Measurements from ENCODE around the gene SSR4.
A peak's percentile ranks its signal among the peaks of the same experiment; 100 is the strongest.
"Not testable (repeated sequence)": the region's sequence is repeated elsewhere in the genome, so short reads cannot be mapped to it uniquely, and the experiment has no call there.

The SSR4 gene

DNA sequence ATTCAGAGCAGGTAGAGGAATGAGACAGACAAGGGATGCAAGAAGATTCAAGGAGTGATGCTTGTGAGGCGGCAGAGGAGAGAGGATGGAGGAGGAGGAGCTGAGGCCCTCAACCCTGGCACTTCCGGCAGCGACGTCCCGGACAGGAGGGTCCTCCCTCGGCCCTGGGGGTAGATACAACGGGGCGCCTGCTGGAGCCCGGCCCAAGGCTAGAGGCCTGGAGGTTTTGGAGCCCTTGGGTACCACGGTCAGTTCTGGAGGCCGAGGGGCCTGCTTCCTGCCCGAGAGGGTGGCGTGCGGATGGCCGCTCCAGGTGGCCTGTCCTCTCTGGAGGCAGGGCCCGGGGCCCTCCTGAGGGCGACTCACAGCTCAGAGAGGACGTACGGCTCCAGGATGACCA lies 13.5 kb downstream of the SSR4 start:
- no peak for DNase-seq

DNA sequence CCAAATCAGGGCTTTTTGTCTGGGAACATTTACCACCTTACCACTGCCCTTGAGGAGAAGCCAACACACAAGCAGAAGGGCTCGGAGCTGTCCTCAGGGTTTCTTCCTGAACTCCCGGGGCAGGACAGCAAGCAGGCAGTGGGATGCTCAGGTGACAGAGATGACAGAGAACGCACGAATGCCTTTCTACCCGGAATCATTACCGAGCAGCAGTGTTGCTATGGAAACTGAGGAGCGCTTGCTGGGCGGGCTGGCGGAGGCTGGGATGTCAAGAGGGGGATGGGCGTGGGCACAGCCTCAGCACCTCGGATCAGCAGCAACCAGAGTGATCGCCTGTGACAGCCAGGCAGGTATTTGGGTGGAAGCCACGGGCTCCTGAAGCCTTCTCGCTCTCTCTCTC lies 17.8 kb downstream of the SSR4 start:
- no peak for DNase-seq

DNA sequence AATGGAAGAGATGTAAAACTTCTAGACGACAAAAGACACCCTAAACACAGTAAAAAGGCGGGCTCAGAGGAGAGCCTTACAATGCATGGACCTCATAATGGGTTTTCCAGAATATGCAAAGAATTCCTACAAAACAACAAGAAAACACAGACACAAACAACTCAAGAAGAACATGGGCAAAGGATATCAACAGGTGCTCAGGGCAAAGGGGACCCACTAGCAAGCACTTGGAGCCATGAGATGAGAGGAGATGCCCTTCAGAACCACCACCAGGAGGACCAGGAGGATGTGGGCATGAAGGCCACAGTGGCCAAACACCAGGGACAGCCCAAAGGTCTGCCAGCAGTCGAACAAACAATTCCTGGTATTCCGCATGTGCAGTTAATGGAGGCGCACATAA lies 18.7 kb downstream of the SSR4 start:
- no peak for DNase-seq

DNA sequence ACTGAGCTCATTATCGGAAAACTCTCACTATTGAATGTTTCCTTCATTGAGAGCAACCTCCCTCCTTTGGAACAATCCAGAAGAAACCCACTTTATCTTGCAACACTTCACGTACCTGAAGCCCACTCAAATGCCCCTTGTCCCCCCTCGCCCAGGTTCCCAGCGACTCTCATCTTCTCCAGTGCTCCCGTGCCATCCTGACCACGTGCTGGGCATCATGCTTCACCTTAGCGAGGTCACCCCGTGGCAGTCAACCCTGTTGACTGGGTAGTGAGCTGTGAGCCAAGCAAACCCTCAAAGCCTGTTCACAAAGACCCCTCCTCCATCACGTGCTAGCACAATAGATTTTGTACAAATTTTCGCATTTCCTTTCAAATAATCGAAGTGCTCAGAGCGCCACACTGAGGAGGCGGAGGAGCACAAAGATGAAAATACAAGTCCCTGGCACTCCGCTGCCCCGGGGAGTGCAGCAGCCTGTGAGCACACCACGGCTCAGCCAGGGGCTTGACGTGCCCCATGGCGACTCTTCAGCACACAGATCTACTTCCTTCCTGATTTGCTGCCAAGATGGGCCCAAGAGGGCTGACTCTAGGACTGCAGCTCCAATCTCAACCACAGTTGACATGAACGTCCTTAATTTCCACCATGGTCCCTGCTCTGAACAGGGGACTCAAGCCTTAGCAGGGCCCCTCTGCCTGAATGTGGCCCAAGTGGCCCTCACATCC lies 20.3 kb downstream of the SSR4 start:
- DNase-seq: no peak

DNA sequence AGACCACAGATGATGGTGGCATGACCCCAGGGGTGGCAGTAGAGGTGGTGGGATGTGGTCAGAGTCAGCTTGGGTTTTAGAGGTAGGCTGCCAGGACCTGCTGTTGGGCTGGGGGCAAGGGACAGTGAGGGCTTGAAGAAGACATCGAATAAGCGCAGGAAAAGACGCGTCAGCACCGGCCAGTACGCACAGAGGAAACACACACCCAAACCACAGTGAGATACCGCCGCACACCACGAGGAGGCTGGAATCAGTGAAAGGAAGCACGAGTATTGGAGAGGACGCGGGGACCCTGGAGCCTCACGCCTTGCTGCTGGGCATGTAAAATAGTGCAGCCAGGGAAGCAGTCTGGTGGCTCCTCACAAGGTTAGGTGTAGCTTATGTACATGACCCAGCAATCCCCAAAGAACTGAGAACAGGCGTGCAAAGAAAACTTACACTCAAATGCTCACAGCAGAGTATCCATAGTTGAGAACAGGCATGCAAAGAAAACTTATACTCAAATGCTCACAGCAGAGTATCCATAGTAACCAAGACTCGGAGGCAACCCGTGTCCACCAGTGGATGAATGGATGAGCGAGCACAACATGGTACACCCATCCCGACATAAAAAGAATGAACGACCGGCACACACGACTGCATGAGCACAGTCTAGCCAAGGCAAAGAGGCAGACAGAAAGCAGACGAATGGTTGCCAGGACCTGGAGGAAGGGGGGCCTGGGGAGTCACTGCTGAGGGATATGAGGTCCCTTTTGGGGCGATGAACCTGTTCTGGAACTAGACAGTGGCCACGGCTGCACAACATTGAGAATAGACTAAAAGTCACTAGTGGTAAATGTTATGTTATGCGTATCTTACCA lies 22.6 kb downstream of the SSR4 start:
- peak; percentile 50 for DNase-seq

DNA sequence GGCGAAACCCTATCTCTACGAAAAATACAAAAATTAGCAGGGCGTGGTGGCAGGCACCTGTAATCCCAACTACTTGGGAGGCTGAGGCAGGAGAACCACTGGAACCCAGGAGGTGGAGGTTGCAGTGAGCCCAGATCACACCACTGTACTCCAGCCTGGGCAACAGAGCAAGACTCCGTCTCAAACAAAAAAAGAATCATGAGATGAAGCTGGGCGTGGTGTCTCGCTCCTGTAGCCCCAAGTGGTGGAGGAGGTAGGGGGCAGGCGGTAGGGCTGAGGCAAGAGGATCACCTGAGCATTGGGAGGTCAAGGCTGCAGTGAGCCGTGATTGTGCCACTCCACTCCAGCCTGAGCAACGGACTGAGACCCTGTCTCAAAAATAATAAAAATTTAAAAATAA lies 23.6 kb downstream of the SSR4 start:
- DNase-seq: not testable (repeated sequence)

DNA sequence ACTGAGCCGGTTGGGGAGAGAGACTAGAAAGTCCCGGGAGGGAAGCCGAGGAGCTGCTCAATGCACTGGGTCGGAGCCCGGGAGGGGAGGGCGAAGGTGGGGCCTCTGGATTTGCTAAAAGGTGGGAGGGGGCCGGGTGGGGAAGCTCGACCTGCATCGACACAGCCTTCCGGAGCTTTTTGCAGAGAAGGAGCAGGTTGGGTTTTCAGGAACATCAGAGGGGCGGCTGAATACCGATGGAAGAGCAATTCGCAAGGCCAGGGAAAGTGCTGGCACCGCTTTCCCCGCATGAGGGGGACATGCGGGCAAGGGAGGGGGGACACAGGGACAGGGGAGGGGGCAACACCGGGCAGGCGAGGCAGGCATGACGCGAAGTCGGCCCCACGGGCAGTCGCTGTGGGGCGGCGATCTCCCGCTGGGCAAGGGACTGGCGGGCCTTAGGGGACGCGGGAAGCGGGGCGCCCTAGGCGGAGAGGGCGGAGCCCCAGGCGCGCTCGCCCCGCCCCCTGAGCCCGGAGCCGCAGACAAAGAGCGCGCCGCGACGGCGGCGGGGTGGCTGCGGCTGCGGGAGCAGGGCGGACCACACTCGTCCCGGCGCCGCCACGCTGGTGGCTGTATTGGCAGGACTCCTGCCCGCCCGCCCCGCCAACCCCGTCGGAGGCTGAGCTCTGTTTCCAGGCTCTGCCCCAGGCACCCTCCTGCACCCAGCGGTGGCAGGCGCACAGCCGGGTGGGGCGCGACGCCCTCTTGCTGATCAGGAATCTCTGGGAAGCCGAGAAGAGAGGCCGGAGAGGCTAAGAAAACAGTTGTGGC lies 24.3 kb downstream of the SSR4 start:
- DNase-seq: peak; percentile 69

DNA sequence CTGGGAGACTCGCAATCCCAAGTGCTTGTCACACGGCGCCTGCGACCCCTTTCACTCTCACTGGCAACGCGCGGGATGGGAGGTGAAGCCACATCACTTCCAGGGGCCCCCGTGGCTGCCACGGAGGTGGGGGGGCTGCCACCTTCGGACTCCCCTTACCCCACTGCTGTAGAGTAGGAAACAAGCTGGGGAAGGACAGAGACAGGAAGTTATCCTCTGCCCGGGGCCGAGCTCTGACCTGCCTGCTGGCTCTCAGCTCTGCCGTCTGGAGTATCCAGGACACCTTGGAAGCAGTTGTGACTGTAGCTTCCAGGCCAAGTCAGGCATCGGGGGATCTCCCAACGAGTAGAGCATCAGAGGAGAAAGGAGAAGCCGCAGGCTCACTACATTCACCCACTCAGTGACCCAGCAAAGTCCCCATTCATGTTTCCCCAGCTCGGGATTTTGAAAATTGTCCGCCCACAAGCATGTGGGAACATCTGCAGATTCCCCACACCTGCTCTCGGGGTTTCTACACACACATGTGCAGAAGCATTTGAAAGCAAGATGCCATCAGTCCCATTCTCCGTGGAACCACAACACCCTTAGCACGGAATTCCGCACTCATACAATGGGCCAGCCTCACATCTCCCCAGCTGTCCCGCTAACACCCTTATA lies 25.0 kb downstream of the SSR4 start:
- no peak for DNase-seq

DNA sequence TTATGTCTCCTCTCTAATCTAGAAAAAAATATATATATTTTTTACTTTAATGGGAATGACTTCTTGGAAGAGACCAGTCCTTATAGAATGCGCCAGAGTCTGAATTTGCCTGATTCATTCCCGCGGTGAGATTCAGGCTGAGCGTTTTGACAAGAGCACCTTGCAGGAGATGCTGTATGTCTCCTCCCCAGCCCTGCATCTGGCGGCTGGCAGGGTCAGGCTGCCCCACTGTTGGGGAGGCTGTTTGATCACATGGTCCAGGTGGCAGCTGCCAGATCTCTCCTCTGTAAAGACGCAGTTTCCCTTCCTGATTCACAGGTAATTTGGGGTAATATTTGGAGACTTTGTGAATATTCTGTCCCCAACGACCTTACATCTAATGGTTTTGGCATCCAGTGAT lies 26.1 kb downstream of the SSR4 start:
- no peak for DNase-seq

DNA sequence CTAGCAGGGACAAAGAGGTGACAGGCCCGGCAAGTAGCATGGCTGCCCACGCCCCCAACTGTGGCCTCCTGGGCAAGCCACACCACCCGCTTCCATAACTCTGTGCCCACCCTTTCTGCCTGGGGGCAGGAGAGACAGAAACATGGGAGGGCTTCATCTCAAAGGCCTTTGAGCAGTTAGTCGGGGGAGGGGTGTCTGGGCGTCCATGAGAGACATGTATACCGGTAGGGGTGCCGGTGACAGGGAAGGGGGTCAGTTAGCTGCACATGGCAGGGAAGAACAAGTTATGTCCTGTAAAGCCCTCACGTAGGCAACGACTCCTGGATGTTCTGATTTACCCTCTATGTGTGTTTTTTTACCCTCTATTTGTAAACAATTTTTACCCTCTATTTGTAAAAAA lies 26.6 kb downstream of the SSR4 start:
- DNase-seq: no peak

DNA sequence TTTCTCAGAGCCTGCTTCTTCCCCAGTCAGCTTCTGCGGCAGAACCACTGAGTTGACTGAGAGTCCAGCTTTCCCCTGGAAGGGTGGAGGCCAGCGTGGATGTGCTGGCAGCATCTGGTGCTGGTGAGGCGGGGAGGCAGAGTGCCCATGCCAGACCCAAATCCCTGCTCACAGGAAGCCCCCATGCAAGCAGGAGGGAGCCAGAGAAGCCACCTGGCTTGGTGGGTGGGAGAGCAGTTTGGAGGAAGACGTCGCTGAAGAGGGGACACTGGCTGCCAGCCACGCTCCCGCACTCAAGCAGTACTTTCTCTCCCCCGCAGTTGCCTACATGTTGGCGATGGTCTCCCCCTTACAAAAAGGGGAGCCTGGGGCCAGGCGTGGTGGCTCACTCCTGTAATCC lies 29.9 kb downstream of the SSR4 start:
- DNase-seq: no peak

DNA sequence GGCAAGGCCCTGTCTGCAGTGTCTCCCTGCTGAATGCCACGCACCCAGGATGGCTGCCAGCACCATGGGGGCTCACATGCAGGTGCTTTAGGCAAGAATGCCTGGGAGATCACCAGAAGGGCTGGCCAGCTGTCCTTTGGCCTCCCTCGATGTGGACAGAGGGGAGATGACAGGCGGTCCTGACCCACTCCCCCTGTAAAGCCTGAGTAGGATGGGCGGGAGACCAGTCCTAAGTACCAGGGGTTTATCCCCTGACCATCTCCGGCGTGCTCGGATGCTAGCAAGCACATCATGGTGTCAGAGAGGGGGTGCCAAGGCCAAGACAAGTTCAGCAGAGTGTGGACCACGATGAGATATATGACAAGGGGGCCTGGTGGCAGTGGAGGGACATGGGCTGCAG lies 30.6 kb downstream of the SSR4 start:
- DNase-seq: no peak

DNA sequence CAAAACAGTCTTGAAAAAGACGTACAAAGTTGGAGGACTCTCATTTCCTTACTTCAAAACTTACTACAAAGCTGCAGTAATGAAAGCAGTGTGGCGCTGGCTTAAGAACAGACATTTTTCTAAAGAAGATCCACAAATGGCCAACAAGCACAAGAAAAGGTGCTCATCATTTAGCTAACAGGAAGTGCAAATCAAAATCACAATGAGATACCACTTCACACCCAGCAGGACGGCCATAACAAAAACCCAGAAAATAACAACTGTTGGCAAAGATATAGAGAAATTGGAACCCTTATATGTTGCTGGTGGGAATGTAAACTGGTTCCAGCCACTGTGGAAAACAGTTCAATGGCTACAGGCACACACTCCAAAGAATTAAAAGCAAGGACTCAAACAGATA lies 32.5 kb downstream of the SSR4 start:
- DNase-seq: no peak

DNA sequence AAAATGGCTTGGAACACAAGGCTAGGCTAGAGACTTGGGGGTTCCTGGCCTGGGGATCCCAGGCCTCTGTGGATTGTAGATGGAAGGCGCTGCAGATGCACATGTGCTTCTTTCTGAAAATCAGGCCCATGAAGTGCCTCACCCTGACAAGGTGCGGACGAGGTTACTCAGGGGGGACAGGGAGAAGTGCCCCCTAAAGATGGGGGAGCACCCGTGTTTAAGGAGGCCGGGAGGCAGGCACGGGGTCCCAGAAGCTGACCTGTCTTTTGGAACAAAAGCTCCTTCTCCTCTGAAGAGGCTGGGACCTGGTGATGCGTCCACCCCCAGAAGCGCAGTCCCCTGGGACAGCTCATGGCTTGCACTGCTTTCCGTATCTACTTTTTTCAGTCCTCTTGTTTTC lies 33.4 kb downstream of the SSR4 start:
- DNase-seq: no peak

DNA sequence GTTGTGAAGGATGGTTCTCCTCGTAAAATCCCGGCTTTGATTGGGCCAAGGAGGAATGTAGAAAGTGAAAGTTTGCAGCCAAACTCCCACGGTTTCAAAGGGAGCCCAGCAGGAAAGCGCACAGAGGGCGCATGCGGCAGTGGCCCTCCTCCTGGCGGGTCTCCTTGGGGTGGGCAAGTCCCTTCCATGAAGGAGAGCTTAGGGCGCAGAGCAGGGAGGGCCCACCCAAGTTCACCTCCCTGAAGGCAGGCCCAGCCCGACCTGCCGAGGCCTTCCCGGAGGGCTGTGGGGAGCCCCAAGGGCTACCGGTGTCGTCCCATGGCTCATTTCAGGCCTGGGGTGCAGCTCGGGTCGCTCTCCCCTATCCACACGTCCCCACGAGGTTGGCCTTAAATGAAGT lies 33.8 kb downstream of the SSR4 start:
- no peak for DNase-seq

DNA sequence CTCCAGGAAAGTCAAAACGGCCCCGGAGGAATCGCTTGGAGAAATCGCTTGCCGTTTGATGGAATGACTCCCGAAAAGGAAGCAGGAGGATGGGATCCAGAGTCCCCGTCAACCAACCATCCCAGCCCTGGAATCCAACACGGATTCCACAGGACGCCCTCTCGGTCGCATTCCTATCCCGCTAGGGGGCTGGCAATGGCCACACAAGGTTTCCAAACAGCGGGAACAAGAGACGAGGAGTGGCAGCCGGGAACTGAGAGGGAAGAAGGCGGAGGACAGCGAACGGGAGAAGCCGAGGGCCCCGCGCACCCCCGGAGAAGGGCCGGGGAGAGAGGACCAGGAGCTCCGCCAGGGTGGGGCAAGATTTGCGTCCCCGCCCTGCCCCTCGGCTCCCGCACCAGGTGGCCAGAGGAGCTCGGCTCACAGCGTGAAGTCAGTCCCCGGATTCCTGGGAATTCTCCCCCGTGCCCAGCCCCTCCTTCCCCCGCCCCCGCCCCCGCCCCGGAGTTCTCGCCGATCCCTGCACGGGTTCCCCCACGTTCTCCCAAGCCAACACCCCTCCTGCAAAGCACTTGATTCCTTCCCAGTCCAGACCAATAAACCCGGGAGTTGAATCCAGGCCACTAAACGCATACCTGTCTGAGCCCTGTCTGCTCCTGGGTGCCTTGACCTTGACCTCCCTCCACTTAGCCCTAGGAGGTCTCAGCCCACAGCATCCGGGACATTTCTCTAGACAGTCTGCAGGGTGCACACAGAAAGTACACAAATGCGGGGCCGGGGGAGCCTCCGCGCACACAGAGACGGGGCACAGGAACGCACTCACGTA lies 34.5 kb downstream of the SSR4 start:
- DNase-seq: no peak

DNA sequence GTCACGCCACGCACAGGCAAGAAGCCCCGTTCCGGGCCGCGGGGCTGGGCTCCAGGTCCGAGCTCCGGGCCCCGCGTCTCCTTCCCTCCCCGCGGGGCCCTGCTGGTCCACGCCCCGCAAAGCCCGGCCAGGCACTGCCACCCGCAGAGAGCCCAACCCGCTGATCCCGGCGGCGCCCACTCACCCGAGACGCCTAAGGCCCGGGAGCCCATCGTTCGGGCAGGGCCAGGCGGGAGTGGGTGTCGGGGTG lies 35.0 kb downstream of the SSR4 start:
- DNase-seq: no peak

DNA sequence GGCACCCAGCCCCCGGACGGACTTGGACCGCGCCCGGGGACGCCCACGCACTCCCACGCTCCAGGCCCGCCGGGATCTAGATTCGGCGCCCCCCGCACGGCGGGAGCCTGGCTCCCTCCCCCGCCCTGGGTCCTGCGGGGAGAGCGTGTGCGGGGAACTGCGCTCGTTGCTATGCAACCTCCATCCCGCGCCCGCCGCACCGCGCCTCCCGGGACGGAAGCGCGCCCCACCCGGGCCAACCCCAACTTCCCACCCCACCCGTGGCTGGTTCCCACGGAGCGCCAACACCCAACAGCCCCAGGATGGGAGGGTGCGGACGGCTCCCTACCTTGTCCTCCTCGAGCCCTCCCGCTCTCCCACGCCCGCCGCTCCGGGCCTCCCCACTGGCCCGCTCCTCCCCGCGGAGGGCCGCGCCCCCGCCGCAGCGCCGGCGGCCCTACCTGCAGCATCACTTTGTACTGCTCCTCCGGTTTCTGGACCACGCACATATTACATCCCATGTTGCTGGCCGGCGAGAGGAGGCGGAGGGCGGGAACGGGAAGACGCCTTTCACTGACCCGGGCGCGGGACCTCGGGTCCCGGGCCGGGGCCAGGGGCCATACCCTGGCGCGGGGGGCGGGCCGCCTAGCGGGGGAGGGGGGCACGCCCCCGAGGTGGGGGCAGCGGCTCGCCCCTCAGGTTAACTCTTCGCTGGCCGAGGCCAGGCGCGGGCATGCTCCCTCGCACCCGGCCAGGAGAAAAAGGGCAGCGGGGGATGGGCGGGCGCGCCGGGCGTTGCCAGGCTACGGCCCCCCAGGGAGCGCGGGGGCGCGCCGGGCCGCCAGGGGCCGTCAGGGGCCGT lies 35.6 kb downstream of the SSR4 start, which contains the start of gene PDZD4:
TSS of gene PDZD4 (minus strand) at position 746 of the 841 bp plus-strand sequence. CDS start at position 500, 246 bp downstream.
- DNase-seq: no peak

DNA sequence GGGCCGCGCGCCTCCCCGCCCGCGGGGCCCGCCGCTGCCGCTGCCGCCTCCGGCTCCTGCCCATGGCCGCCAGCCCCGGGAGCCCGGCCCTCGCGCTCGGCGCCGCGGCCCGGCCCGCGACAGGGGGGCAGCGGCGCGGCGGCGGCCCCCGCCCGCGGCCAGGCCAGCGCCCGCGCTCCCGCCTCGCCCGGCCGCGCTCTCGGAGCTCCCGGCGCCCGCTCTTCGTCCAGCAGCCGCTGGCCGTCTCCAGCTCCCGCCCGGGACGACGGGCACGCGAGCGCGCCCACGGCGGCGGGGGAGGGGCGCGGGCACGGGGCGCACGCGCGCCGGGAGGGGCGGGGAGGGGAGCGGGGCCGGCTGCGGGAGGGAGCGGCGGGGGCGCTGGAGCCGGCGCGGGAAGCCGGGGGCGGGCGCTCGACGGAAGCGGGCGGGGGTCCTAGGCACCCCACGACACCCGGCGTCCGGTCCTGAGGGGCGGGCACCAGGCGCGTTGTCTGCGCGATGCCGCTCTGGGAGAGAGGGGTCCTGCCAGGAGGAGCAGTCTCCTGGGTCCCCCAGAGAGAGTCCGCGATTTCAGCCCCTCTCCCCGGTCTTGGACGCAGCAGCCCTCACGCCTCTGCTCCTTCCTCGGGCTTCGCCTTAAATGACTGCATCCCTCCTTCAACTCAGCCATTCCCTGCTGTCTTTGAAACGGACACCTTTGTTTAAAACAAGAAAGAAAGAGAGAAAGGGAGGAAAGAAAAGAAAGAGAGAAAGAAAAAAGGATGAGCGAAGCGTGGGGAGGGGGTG lies 36.4 kb downstream of the SSR4 start:
- no peak for DNase-seq

DNA sequence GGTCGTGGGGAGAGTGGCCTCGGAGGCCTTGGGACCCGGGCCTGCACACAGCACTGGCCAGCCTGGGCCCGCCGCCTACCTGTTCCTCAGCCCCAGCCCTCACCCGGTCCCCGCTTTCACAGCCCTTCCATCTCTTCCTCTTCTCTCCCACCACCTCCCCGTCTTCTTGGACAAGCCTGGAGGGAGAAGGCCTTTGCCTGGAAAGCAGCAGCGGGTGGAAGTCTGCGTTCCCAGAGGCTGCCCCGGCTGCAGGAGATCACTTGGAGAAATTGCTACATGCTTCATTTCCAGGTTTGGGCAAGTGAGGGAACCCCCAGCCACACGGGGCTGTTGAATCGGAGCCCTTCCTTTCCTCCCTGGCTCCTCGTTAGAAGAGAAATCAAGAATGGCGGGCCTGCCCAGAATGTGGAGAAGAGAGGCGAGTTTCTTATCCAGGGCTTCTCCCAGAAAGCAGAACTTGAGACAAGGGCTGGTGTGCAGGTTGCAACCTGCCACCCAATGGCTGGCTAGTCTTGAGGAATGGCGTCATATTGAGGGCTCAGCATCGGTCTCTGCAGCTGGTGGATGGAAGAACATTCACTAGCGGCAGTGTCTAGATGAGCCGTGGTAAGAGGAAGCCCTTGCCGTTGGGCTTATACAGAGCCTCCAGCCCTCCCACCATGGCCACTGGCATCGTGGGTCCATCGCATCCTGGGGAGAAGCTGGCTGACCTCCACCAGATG lies 37.1 kb downstream of the SSR4 start:
- DNase-seq: no peak
